GM18502 (cell line): ENCODE data around the gene DOCK4.
A peak's percentile ranks its signal among the peaks of the same experiment; 100 is the strongest.

Experiments used
- ATAC-seq: cut with Tn5 transposase; IDR thresholded peaks from one replicate; pipeline ENCODE4 v1.9.1; 2021; ENCODE audit warnings: mild to moderate bottlenecking; ENCODE audit not compliant: unreplicated experiment, poor library complexity

Gene DOCK4

DNA sequence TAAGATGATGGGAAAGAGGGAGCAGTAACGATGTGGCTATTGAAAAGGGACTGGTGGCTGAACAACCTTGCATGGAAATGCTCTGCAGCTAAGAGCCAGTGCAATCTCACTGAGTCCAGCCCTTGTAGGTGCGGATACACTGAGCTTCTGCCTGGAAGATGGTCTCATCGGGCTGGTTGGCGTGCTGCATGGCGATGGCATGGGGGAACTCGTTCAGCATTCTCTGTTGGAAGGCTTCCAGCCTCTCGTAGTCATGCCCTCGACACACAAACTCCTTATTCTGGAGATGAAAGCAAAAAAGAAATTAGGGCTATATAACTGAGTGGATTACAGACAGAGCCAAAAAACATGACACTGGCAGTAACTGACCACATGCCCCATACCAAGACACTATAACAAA is 446.2 kb downstream of the DOCK4 start:
- ATAC-seq = no peak

DNA sequence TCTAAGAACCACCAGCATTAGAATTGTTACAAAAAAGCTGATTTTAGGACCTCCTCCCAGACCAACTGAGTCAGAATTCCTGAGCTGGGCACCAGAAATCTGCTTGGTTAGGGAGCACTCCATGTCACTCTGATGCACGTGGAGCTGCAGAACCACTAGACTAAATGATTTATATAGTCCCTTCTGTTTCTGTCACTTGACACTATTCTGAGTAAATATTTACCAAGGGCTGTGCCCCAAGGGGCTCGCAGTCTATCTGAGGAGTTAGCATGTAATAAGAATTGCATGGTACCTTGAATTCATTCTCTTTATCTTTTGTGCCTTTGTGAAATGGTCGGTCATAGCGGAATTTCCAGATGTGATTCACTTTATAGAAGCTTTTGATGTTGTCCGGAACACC is 447.9 kb downstream of the DOCK4 start:
- ATAC-seq = no peak

DNA sequence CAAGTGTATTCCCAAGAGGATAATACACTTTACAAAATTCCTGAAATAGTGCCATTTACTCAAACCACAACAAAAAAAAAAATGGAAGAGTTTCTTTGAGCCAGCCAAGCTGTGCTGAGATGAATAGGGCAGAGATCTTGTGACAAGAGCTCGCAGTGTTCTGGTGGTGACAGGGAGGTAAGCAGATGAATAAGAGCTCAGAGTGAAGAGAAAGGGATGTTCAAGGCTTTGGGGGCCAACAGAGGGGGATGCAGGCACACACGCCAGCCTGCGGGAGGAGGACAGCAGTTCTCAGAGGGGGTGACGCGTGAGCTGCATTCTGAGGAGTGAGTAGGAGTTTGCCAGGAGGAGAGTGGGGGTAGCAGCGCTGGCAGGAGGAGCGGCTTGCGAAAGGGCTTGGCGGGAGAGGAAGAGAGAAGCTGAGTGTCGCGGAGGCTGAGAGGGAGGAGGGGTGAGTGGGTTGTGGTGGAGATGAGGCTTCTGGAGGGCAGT is 449.5 kb downstream of the DOCK4 start:
- ATAC-seq = no peak

DNA sequence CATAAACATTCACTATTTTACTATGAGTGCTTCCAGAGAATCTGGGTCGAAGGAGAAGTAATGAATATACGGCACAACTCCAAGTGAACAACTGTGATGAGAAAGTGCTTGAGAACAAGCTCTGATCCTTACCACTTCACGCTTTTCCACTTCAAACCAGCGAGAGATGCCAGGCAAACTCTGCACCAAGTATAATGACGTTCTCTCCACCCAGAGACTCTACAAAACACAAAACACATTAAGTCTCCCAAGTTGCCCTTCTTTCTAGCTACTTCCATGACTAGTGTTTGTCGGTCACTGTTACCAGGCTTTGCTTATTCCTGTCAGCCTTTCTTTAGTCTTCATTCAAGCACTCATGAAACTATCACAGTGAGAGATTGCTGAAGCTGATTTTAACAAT is 450.8 kb downstream of the DOCK4 start:
- ATAC-seq = no peak

DNA sequence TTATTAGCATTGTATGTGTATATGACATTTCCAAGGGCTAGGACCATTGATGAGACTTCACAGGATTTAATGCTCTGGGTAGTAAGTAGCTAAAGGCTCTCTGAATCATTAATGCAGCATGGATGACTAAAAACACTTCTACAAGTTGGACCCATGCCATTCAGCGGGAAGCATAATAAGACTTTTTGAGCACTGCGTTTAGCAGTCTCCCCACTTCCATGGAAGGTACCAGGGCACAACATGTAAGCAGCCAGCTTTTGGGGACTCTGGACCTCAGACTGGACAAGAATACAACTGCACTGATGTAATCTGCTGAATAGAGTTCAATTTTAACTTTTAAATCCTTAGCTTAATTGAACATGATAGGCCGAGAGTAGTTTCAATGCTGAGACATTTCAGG is 452.2 kb downstream of the DOCK4 start:
- ATAC-seq = no peak

DNA sequence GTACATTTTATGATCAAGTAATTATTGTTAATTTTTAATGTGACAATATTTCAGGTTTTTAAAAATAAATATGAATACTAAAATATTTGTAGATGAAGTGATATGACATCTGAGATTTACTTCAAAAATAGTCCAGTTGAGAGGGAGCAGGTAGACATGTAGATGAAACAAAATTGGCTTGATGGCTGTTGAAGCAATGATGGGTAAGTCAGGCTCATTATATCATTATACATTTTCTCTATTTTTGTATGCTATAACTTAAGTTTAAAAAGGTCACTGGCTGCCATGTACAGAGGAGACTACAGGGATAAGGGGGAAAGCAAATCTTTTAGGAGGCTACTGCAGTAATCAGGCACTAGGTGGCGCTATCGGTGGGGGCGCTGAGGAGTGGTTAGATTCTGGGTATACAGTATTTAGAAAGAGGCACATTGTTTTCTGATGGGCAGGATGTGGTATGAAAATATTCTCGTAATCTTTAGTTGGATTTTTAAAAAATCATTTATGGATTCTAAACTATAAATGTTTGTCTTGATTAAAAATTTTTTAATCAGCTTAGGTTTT is 454.1 kb downstream of the DOCK4 start:
- peak; percentile 93 for ATAC-seq

DNA sequence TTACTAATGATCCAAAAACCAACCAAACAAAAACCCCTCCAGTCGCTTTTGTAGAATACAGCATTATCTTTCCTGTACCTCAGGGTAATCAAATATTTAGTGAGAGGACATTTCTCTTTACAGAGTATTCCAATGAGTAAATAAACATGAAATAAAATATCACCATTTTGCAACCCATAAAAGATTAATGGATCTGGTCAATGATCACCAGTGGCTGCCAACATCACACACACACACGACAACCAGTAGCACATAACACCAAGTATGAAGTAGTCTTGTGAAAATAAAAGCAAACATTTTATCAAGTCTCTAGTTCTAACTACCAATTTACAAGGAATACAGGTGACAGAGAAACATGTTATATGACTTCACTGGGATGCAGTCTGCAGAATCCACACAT is 455.3 kb downstream of the DOCK4 start:
- no peak for ATAC-seq

DNA sequence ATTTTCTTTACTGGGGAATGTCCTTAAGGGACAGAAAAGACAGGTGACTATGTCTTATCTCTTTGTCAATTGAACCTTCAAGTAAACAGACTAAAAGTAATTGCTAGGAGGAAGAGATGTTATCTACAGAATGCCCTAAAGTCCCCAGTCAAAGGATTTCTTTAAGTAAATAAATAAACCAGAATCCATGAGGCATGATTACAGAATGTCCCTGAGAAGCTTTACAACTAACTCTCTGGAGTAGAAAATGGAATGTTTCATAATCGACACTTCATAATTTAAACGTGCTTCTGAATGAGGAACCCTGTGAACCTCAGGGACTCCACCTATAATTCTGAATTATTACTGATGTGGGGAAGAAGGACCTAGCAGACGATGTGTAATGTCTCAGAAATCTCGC is 456.0 kb downstream of the DOCK4 start:
- no peak for ATAC-seq

DNA sequence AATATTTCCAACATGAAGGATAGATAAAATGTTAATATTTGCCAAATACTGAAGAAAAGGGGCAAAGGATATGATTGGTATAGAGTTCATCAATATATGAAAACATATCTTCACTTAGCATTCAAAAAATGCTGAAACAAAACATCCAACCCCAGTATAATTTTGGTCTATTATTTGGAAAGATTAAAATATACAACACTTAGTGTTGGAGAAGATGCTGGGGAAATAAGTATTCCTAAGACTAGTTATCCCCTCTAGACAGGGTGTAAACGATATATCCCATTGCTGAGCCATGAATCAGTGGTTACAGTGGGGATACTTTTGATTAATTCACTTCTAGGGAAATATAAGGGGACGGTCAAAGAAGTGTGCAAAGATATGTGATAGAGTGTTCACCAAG is 456.6 kb downstream of the DOCK4 start:
- ATAC-seq = no peak

DNA sequence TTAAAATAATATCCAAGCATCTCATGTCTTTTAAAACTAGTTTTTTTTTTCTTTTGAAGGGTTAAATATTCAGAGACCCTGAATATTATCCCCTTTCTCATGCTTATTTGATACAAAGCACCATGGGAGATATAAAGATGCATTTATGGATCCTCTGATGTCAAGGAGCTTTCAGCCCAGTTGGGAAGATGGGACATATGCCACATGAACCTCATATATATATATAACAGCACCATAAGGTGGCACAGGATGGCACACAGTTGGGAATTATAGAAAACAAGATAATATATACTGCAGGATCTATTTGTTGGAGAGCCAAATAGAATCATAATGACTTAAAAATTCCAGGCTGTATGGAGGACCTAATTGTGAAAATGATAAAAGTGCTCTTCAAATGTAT is 458.5 kb downstream of the DOCK4 start:
- ATAC-seq = no peak

DNA sequence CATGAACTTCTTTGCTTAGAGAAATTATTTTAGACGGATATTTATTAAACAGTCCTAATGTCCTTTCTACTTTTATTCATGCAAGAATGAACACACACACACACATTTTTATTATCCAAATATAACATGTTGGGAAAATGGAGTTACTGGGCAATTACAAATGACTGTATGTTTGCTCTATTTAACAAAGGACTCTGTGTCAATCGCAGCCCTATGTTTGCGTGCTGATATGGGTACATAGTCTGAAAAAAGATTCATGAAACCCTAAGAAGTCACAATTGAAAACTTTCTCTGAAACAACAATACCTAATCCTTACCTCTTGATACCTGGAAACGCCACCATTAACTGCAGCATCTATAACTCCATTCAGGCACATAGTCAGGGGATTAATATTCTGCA is 459.2 kb downstream of the DOCK4 start:
- ATAC-seq = no peak

DNA sequence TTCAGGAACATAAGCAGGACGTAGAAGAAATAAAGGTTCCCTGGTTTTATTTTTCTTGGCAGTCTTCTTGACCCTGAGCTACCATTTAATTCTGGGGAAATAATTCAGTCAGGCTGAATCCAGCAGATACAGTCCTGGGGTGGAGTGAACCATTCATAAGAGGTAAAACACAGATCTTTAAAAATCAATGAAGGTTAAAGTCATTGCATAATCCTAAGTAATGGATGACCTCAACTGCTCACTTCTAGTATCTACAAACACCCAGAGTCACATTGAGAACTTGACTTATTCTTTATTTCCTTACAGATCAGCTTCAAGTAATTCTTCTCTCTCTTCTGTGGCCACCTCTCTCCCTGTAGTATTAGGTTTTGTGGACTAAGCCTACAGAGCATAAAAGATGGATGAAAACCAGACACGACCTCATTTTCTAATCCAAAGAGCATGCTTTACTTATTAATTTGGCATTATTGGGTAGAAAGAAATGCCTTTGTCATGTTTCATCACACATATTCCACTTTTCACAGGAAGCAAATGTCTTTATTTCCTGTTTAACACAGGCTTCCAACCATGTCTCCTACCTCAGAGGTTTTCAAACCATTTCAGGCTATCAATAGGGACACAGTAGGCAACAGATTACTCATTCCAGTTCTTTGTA is 461.6 kb downstream of the DOCK4 start:
- ATAC-seq = no peak

DNA sequence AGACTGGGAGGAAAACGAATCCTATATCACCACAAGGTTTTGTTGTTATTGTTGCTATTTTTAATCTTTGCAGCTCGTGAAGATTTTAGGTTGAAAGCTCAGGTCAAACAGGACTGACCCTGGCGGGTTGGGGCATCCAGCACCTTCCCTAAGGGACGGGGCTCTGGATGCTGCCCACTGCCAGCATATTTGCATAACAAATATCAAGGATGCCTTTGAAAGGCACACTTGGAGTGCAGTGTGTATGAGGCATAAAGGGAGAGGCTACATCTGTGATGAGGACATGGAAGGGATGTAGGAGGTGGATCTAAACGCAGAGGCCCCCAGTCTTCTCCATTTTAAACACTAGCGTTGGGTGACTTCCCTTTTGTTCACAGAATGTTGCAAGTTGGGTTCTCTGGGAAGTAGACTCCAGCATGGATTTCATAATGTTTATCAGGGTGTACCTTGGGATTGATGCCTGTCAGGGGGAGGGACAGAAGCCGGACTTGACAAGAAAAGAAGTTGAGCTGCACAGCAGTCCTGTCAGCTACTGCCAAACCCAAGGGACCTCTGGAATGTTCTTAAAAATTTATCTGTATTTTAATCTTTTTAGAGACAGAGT is 462.9 kb downstream of the DOCK4 start:
- no peak for ATAC-seq

DNA sequence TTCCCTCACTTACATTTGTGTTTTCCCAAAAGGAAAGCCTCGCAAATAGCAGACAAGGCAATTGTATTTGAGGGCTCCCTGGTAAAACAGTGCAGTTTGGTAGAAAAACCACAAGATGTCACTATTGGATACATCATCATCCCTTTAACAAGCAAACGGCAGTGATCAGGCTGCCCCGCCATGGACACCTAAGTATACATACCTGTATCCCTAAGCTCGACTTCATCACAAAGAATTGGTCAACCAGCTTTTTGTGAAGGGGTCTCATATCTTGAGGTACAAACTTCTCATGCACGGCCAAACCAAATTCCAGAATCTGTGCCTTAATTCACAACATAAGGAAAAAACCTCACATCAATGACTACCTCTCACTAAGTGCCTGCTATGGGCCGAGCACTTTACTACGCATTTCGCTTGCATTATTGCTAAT is 464.4 kb downstream of the DOCK4 start:
- peak; percentile 95 for ATAC-seq

DNA sequence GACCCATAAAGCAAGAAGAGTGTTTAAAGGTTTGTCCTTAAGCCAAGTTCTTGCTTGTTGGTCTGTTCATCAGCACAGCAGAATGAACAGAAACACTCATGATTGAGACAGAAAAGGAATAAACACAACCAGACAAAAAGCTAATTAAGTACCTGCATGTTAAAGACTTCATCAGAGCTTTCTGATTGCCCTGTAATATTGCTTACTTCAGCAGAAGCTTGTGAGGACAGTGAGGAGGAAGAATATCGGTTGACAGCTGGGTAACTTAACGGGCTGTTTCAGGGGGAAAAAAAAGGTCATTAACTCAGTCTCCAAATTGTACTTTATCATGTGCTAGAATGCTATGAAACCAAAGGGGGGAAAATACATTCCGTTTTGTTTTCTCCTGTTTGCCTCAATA is 465.3 kb downstream of the DOCK4 start:
- ATAC-seq = no peak

DNA sequence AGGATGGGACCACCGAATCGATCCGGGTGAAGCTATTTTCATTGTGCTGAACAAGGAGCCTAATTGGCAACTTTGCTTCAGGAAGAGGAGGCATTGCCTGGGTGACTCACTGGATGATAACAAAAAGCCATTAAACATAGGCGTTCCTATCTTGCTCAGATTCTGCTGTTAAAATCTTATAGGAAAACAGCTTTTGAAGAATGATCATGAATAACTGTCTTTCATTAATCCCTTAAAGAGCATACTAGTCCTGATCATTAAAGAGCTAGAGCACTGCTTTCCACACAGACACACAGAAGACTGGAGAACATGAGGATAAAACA is 469.7 kb downstream of the DOCK4 start:
- no peak for ATAC-seq

DNA sequence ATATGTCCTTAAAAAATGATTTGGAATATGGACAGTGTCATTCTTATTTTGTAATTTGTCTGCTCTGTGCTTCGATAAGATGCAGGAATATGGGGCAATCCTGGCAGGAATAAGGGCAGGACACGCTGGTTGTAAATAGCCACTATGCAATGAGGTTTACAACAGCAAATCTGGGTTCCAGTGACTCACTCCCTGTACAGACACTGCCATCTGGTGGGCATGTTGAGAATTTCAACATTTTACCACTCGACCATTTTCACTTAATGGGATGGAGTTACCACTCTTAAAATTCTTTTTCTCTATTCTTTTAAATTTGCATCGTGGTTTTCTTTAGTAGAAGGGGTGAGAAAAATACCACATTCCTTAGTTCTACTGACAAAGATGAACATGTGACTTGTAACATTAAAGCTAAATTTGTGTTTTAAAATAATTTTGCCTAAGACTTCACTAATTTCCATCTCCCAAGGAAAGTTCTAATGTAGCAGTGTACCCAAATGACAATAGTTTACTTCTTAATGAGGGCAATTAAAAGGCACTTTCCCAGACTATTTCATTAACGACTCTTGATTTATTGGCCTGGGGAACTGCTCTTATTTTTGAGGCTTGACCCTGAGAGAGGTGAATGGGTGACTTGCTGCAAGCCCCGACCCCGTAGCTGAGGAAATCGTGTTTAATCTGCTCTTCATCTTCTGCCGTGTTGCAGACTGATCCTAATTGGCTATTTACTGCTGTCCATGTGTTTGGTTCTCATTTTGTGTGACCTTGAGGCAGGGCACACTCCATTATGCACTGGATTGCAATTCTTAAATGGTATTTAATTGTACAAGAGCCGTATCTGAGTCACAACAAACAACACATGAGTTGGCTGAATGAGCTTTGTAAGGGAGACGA is 470.3 kb downstream of the DOCK4 start:
- ATAC-seq = peak; percentile 80

DNA sequence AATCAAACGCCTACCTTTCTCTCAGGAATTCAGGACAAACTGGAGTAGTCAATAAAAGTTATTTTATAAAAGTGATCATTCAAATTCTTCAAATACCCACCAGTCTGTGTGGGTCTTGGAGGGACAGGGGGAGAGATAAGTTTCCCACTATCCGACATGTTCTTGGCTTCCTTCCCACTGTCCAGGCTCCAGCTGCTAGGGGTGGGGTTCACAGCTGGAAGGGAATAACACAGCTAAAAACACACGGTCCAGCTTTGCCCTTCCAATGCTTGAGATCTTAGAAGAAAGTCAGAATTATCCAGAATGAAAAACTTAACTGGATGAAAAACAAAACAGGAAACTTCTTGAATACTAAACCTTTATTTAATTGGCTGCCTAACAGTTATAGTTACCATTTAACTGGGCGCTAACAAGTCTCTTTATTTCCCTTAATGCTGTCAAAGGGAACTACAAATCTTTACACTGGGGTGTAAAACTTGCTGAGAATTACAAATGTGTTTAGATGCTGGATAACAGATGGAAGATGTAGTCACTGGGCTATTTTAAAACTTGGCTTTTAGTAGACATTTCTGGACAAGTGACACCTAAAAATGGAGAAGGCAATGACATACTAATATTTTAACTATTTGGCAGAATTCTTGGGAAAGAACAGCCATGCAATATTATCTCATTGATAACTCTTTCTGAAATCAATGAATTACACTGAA is 471.1 kb downstream of the DOCK4 start:
- no peak for ATAC-seq

DNA sequence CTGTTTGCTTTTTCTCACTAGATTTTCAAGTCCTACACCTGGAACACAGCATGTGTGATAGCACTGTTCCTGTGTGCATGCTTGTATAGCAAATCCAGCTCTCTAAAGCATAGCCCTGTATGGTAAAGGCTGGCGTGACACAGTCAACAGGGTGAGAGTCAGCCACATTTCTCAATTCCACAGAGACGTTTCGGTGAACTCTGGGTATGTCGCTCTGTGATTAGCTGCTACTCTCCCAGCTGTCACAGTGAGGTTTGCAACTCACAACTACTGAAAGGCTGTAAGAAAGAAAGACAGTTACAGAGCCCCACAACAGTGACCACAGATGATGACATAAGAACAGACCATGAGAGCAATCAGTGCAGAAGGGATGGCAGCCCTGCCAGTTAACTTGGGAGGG is 473.3 kb downstream of the DOCK4 start:
- ATAC-seq = no peak

DNA sequence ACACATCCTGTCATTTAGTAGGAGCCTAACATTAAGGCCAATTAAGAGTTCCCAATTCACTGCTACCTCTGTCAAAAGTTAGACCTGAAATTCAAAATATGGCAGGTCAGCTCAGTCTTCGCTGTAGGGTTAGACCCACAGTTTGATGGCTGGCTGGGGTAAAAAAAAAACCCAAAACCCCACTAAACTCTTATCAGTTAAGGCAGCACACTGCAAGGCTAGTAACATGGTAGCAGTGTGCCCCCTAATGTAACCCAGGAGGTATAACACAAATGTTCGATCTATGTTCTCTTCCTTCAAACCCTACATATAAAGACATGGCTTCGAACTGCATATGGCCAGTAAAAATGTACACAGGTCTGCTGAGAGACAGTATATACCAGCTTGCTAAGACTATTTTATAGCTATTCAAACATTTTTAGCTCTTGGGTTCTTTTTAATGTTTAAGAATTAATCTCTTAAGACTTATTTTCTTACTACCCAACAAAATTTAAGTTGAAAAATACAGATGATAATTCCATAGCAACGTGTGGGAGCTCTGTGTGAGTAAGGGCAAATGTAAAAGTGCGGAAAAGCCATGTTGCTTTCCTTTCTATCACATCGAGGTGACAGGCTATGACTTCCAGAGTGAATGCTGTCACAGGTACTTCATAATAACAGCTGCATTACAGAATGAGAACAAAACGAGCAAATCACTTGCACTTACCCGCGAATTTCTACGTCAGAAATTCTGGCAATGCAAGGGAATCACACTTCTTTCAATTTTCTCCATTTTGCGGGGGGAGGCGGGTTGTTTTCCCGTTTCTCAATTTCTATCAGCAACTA is 475.5 kb downstream of the DOCK4 start:
- peak; percentile 82 for ATAC-seq
